Measurements from ENCODE around the gene CBARP. TPM values are rescaled to one million over a fixed set of nuclear protein-coding genes. Genes with fewer than 3 reads are reported as not detected.
A peak's percentile ranks its signal among the peaks of the same experiment; 100 is the strongest.

Gene CBARP
- total and polyA plus RNA-seq, 9 of the 15 experiments (the other 6 are each of a cell fraction or from before 2014, with no cell fraction given) = 0.03 to 8.9 (median 1.2) TPM; not detected in 1

DNA sequence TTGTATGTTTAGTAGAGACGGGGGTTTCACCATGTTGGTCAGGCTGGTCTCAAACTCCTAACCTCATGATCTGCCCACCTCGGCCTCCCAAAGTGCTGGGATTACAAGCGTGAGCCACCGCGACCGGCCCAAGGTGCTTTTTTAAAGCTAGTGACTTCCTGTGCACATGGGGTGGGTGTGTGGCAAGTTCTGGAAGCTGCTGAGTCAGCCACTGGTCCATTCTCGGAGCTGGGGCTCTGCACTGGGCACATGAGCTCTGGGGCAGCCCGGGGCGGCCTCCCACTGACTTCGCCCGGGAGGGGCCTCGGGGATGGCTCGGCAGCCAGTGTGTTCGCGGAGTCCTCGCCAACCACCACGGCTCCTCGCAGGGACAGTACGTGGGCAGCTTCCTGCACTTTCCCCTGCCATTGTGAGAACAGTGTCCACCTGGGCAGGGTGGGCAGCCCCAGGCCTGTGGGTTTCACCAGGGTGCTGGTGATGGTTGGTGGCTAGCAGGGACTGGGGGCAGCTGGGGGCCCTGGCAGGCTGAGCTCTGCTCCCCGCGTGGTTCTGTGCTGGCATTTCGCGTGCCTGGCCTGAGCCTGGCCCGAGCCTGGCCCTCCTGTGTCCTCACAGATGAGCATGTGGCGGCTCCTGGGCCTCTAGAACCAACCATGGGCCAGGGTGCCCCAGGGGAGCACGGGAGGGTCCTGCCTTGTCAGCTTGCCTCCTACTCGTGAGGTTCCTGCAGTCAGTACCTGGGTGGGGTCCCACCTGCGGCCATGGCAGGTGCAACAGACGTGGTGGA, 12.2 kb downstream of the CBARP start:
- Histone ChIP-seq H3K4me3 (no peak overlapping the region), H3K4me1 (replicated peaks in 1 of 2; ENCODE audit: control insufficient read depth in 2 of 2, insufficient read depth in 2 of 2, low read length in 2 of 2) (peaks cover 0 to 63% of the 10 kb centered on the region in 2 experiments; a peak in 2 of 5 replicates), H3K9ac (ENCODE audit: insufficient read depth in 1 of 2, low read depth in 2 of 2, low read length in 2 of 2) (peak overlapping the region in 1 of 2 experiments; percentile 26; a peak in 1 of 4 replicates), H3K36me3 (ENCODE audit: control insufficient read depth, insufficient read depth, low read length) (peaks cover 74% of the 10 kb centered on the region; the same call in 2 of the 3 replicates), H3K79me2 (ENCODE audit: control insufficient read depth, insufficient read depth, low read length) (peaks cover 16% of the 10 kb centered on the region), H3K9me3 (replicated peaks; ENCODE audit: control insufficient read depth, insufficient read depth, low read depth, low read length) (no peaks in the 10 kb centered on the region; the same call in 1 of the 2 replicates), H4K20me1 (replicated peaks; ENCODE audit: control insufficient read depth, insufficient read depth, low read length) (0 out of 2 replicates have a peak, but pooled peaks cover 6% of the 10 kb centered on the region), H3K9me1 (ENCODE audit: control insufficient read depth, insufficient read depth, low read length) (no peaks in the 10 kb centered on the region), H3K27ac (ENCODE audit: extremely low read depth, low read depth, low read length) (no peak overlapping the region), H3K27me3 (ENCODE audit: control insufficient read depth in 2 of 2, insufficient read depth in 2 of 2, low read length in 2 of 2) (no peaks in the 10 kb centered on the region), H3K4me2 (ENCODE audit: insufficient read depth, low read length) (no peak overlapping the region), H2AFZ (ENCODE audit: low read depth, low read length) (no peak overlapping the region)
- CTCF ChIA-PET (ENCODE audit: low intra/inter-chr PET ratio) = no interaction called here
- TSS peak; percentile 50 for BruUV-seq (replicated peaks)
- ATAC-seq (no peak), FAIRE-seq (no peak), DNase-seq (ENCODE audit: extremely low read depth in 1 of 4, low spot score in 3 of 4) (no peak)
- POLR2A ChIA-PET = interaction anchor here (0.8 to 1.5 kb wide), 3 partner anchors 8 to 16 kb away, joined by 3 to 9 read pairs (median 3); partner anchors contain the start of gene ATP5F1D
- TF ChIP-seq POLR2G (IDR thresholded peaks at IDR 0.05; ENCODE audit: low read depth, low read length) (peak; percentile 63), CBFA2T3 (IDR thresholded peaks at IDR 0.05) (no peak), MCM3 (IDR thresholded peaks at IDR 0.05) (no peak), ZC3H8 (IDR thresholded peaks at IDR 0.05) (no peak)
- TF ChIP-seq, protein P1, sequence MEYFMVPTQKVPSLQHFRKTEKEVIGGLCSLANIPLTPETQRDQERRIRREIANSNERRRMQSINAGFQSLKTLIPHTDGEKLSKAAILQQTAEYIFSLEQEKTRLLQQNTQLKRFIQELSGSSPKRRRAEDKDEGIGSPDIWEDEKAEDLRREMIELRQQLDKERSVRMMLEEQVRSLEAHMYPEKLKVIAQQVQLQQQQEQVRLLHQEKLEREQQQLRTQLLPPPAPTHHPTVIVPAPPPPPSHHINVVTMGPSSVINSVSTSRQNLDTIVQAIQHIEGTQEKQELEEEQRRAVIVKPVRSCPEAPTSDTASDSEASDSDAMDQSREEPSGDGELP (CRISPR knock-in tag; IDR thresholded peaks at IDR 0.05; ENCODE audit: borderline replicate concordance) = 0 out of 2 replicates have a peak, but pooled peaks have one; percentile 12
- intact Hi-C loops (cut with micrococcal nuclease) = no loop called here
- 94% methylated on average over 16 of the region's 29 CpGs for WGBS (ENCODE audit: insufficient coverage, low coverage, missing lambda C conversion rate)
- in situ Hi-C loops (cut with MboI) = loop anchor here (25.0 kb wide), 1 partner anchor 463 kb away; the partner anchor contains the start of gene MISP

Measured in K562 (cell line).